T-helper 2 cell (primary cell): ENCODE measurements around the gene MAGEB10.
"Not testable (repeated sequence)": the region's sequence is repeated elsewhere in the genome, so short reads cannot be mapped to it uniquely, and the experiment has no call there.

ENCODE experiments used
- DNase-seq, 5 experiments: peaks; one replicate each; pipeline versions ENCODE4 v3.0.0 to v3.0.0-alpha.2; 2012 to 2022
- total RNA-seq, 2 donors: gene quantifications; one replicate each; lab custom pipeline; 2026; lab: John Stamatoyannopoulos, UW

The MAGEB10 gene
- total RNA-seq = 0 reads per million in 2 donors

- no peak for DNase-seq
These were observed at the start of gene MAGEB10 for GRCh38 chrX:27807690-27808089. MAGEB10 (plus strand) TSS chrX:27807990; CDS start chrX:27821307, 13,317 bp downstream.

- DNase-seq = no peak
These were observed 42.1 kb upstream of the MAGEB10 start for GRCh38 chrX:27765718-27766117.

- DNase-seq = no peak
These were observed 40.4 kb upstream of the MAGEB10 start for GRCh38 chrX:27767387-27767786.

- no peak for DNase-seq
These were observed 31.8 kb upstream of the MAGEB10 start for GRCh38 chrX:27775984-27776383.

- no peak for DNase-seq
These were observed 11.0 kb upstream of the MAGEB10 start for GRCh38 chrX:27796640-27797257.

GRCh38 chrX:27797575-27797974, 10.2 kb upstream of the MAGEB10 start:
- no peak for DNase-seq

- DNase-seq = no peak
These were observed 436 bp downstream of the MAGEB10 start for GRCh38 chrX:27808226-27808625.

- DNase-seq = not testable (repeated sequence)
These were observed 1.4 kb downstream of the MAGEB10 start for GRCh38 chrX:27808991-27809859.

GRCh38 chrX:27815209-27815608, 7.4 kb downstream of the MAGEB10 start:
- DNase-seq = no peak

GRCh38 chrX:27823812-27824211, 16.0 kb downstream of the MAGEB10 start:
- DNase-seq = no peak

GRCh38 chrX:27838185-27838584, 30.4 kb downstream of the MAGEB10 start:
- DNase-seq = no peak

- no peak for DNase-seq
These were observed 33.1 kb downstream of the MAGEB10 start for GRCh38 chrX:27840881-27841280.

GRCh38 chrX:27842859-27843258, 35.1 kb downstream of the MAGEB10 start:
- no peak for DNase-seq

GRCh38 chrX:27860337-27860736, 52.5 kb downstream of the MAGEB10 start:
- no peak for DNase-seq

- no peak for DNase-seq
These were observed 56.0 kb downstream of the MAGEB10 start for GRCh38 chrX:27863809-27864208.
